Measurements from ENCODE around the gene ARHGAP26.

- TF ChIP-seq POLR2AphosphoS5 (IDR thresholded peaks at IDR 0.05) (no peak), CTCF (IDR thresholded peaks at IDR 0.05) (no peak), POLR2A (IDR thresholded peaks at IDR 0.05) (no peak), EP300 (IDR thresholded peaks at IDR 0.05; ENCODE audit: low read depth) (no peak)
Measured at GRCh38 chr5:143147383-143147782, 377.2 kb downstream of the ARHGAP26 start.
